Endothelial cell of umbilical vein (primary cell): ENCODE data around the gene SMR3B. TPM values are rescaled to one million over a fixed set of nuclear protein-coding genes. Genes with fewer than 3 reads are reported as not detected.

Experiments used
- BruUV-seq: library from RNA; stranded (reverse); fragments of 400-500 nt; replicated peaks from 2 replicates; lab custom pipeline; 2021; lab: Mats Ljungman, UMichigan
- CTCF ChIA-PET: fragments of 300-600, 350-600 bp; sonication (Branson Sonifier 250); formaldehyde crosslinking; loops from one replicate; lab custom pipeline; 2021; ENCODE audit warnings: antibody characterized with exemption, inconsistent platforms; lab: Charles Lee
- POLR2A ChIA-PET: fragments of 300-600, 350-600 bp; sonication (Branson Sonifier 250); formaldehyde crosslinking; loops from one replicate; lab custom pipeline; 2021; ENCODE audit warnings: antibody characterized with exemption, inconsistent platforms; lab: Charles Lee
- DNase-seq: peaks from one replicate; pipeline ENCODE4 v3.0.0-alpha.2; 2011; ENCODE audit warnings: low read depth, low spot score
- FAIRE-seq: peaks from 2 replicates; lab custom pipeline; 2011; peaks lifted over from hg19 to GRCh38; lab: Jason Lieb, UNC
- H2AFZ ChIP-seq: 2 replicates; pipeline ENCODE4 v1.6.0; 2012; ENCODE audit warnings: low read depth, low read length, control low read depth, inconsistent platforms
- H3K27ac ChIP-seq: 2 replicates; pipeline ENCODE4 v1.5.1; 2011; ENCODE audit warnings: low read depth, mild to moderate bottlenecking, control low read depth, low read length, moderate library complexity; ENCODE audit not compliant: insufficient read depth
- H3K27me3 ChIP-seq, 2 experiments: 2 replicates each; pipeline versions ENCODE4 v1.6.0 to v1.6.1; 2011; ENCODE audit warnings: low read length in 2 of 2, mixed read lengths in 1 of 2; ENCODE audit not compliant: control insufficient read depth in 2 of 2, insufficient read depth in 2 of 2
- H3K36me3 ChIP-seq, 2 experiments: 2 replicates in 1 of 2; 3 replicates in 1 of 2; pipeline ENCODE4 v1.5.1; 2011; ENCODE audit warnings: low read length in 2 of 2, mild to moderate bottlenecking in 1 of 2, moderate library complexity in 1 of 2; ENCODE audit not compliant: control insufficient read depth in 2 of 2, insufficient read depth in 2 of 2; ENCODE audit errors: extremely low read depth in 1 of 2
- H3K4me1 ChIP-seq: 3 replicates; pipeline ENCODE4 v1.5.1; 2011; ENCODE audit warnings: mild to moderate bottlenecking, low read length; ENCODE audit not compliant: control insufficient read depth, insufficient read depth; ENCODE audit errors: extremely low read depth
- H3K4me2 ChIP-seq: 2 replicates; pipeline ENCODE4 v1.6.1; 2011; ENCODE audit warnings: low read length, control low read depth, mixed read lengths; ENCODE audit not compliant: insufficient read depth
- H3K4me3 ChIP-seq, 3 experiments: fragments of 200-600 bp in 1 of 3; sonication (generic), shearing (Covaris generic) in 1 of 3; replicated peaks in 1 of 3; 2 replicates each; pipeline ENCODE4 v1.5.1; 2011 to 2016; ENCODE audit warnings: control low read depth in 3 of 3, low read length in 3 of 3, mild to moderate bottlenecking in 2 of 3, inconsistent platforms in 1 of 3, low read depth in 1 of 3, moderate library complexity in 1 of 3; ENCODE audit not compliant: insufficient read depth in 1 of 3
- H3K79me2 ChIP-seq: 2 replicates; pipeline ENCODE4 v1.6.0; 2012; ENCODE audit warnings: low read length, inconsistent platforms; ENCODE audit not compliant: control insufficient read depth, insufficient read depth
- H3K9ac ChIP-seq: replicated peaks from 2 replicates; pipeline ENCODE3; 2011; ENCODE audit warnings: low read length, control low read depth; ENCODE audit not compliant: insufficient read depth; ENCODE audit errors: extremely low read depth
- H3K9me1 ChIP-seq: replicated peaks from 3 replicates; pipeline ENCODE4 v1.6.0; 2011; ENCODE audit warnings: mild to moderate bottlenecking, low read length; ENCODE audit not compliant: control insufficient read depth, insufficient read depth; ENCODE audit errors: extremely low read depth
- H3K9me3 ChIP-seq: replicated peaks from 2 replicates; pipeline ENCODE4 v1.5.1; 2012; ENCODE audit warnings: low read length, inconsistent platforms; ENCODE audit not compliant: control insufficient read depth, insufficient read depth
- H4K20me1 ChIP-seq: replicated peaks from 2 replicates; pipeline ENCODE3; 2011; ENCODE audit warnings: mild to moderate bottlenecking, low read length; ENCODE audit not compliant: control insufficient read depth, insufficient read depth; ENCODE audit errors: extremely low read depth
- CTCF ChIP-seq, 2 donors: IDR thresholded peaks; 1 replicate in 1 of 2; 2 replicates in 1 of 2; pipeline ENCODE4 v1.5.1; 2011; ENCODE audit warnings: low read length in 2 of 2, mild to moderate bottlenecking in 2 of 2, moderate library complexity in 2 of 2, control low read depth in 1 of 2, inconsistent platforms in 1 of 2, low read depth in 1 of 2; ENCODE audit not compliant: insufficient read depth in 1 of 2; ENCODE audit errors: extremely low read depth in 1 of 2
- EZH2 ChIP-seq: IDR thresholded peaks from 2 replicates; pipeline ENCODE4 v1.6.1; 2012; ENCODE audit warnings: borderline replicate concordance, low read depth, mild to moderate bottlenecking, moderate library complexity, low read length, inconsistent platforms; ENCODE audit not compliant: severe bottlenecking
- FOS ChIP-seq: IDR thresholded peaks from 2 replicates; pipeline ENCODE4 v1.6.1; 2011; ENCODE audit warnings: mild to moderate bottlenecking, low read length, moderate library complexity, borderline replicate concordance; ENCODE audit not compliant: insufficient read depth
- GATA2 ChIP-seq: IDR thresholded peaks from 2 replicates; pipeline ENCODE4 v1.7.0; 2011; ENCODE audit warnings: low read depth, mild to moderate bottlenecking, moderate library complexity, mixed read lengths, low read length; ENCODE audit not compliant: insufficient read length, insufficient read depth
- JUN ChIP-seq: IDR thresholded peaks from 2 replicates; pipeline ENCODE4 v1.6.1; 2011; ENCODE audit warnings: borderline replicate concordance, low read depth; ENCODE audit not compliant: insufficient read length, insufficient read depth
- MAX ChIP-seq: IDR thresholded peaks from 2 replicates; pipeline ENCODE4 v1.6.1; 2011; ENCODE audit not compliant: insufficient read depth, insufficient read length
- MYC ChIP-seq: IDR thresholded peaks from one replicate; pipeline ENCODE4 v1.6.1; 2011; ENCODE audit warnings: mild to moderate bottlenecking, low read depth, low read length
- POLR2A ChIP-seq: IDR thresholded peaks from 2 replicates; pipeline ENCODE4 v1.6.1; 2012; ENCODE audit warnings: low read depth, mild to moderate bottlenecking, control low read depth, low read length
- POLR2AphosphoS5 ChIP-seq: IDR thresholded peaks from 2 replicates; pipeline ENCODE4 v1.6.1; 2012; ENCODE audit warnings: low read depth, mild to moderate bottlenecking, control low read depth, low read length, moderate library complexity; ENCODE audit not compliant: insufficient read depth
- dilution Hi-C: fragments of 300-500 bp; cut with MboI; formaldehyde crosslinking; loops from one replicate; pipeline ENCODE4 v1.15.0; 2019; ENCODE audit warnings: low sequenced_read_pairs; ENCODE audit not compliant: extremely low pct_ligation_motif_present
- intact Hi-C: fragments of 100-400 bp; cut with micrococcal nuclease; formaldehyde crosslinking; loops from one replicate; pipeline ENCODE4 v1.10.0; 2022
- polyA plus RNA-seq, 4 experiments: library from polyadenylated mRNA; depleted of rRNA in 3 of 4; stranded (reverse) in 3 of 4; unstranded in 1 of 4; fragments of >200 nt; gene quantifications; 2 replicates each; pipeline versions ENCODE4 v1.2.1 to v1.2.3, GENCODE V29; 2011 to 2012; ENCODE audit warnings: missing spikeins in 1 of 4
- total RNA-seq: library from RNA; stranded (reverse); gene quantifications from 2 replicates; pipeline ENCODE4 v1.2.3, GENCODE V29; 2021

SMR3B gene
- total and polyA plus RNA-seq, 2 donors (not counting 3 experiments of a cell fraction or from before 2014, with no cell fraction given), result not detected

GRCh38 chr4:70360460-70360859 lies 22.5 kb upstream of the SMR3B start, which contains the start of gene SMR3A:
TSS of gene SMR3A (plus strand) at chr4:70360760. CDS start at chr4:70362116, 1,356 bp downstream.
- H3K36me3 ChIP-seq, result no peaks in the 10 kb centered on the region
- ChIA-PET CTCF (no interaction called here), POLR2A (no interaction called here)
- no TSS peak for BruUV-seq
- no peak within 1 kb of the TSS for H3K27ac ChIP-seq
- no peaks in the 10 kb centered on the region for H4K20me1 ChIP-seq
- DNase-seq (no peak), FAIRE-seq (no peak)
- TF ChIP-seq JUN, result no peak
- no peak for TF ChIP-seq POLR2AphosphoS5
- TF ChIP-seq MAX, result no peak
- no peak for TF ChIP-seq GATA2
- TF ChIP-seq FOS, result no peak
- TF ChIP-seq POLR2A, result no peak
- no peak for TF ChIP-seq CTCF (IDR thresholded peaks at IDR 0.05; ENCODE audit: extremely low read depth in 1 of 2, insufficient read depth in 1 of 2, low read depth in 1 of 2, low read length in 2 of 2)
- TF ChIP-seq MYC, result no peak
- no peak for TF ChIP-seq EZH2
- no peak within 1 kb of the TSS for H3K4me2 ChIP-seq
- no peaks in the 10 kb centered on the region for H3K27me3 ChIP-seq
- no peak within 1 kb of the TSS for H3K9ac ChIP-seq
- H2AFZ ChIP-seq, result no peak within 1 kb of the TSS
- intact Hi-C loops, result no loop called here
- H3K4me1 ChIP-seq, result no peaks in the 10 kb centered on the region
- no peaks in the 10 kb centered on the region for H3K9me3 ChIP-seq
- no peaks in the 10 kb centered on the region for H3K9me1 ChIP-seq
- H3K4me3 ChIP-seq, result no peak within 1 kb of the TSS
- dilution Hi-C loops, result no loop called here
- no peaks in the 10 kb centered on the region for H3K79me2 ChIP-seq
